Neural progenitor cell (in vitro differentiated cells): ENCODE results near the gene CIRBP. TPM values are rescaled to one million over a fixed set of nuclear protein-coding genes. Genes with fewer than 3 reads are reported as not detected.

Source experiments
- DNase-seq: peaks from one replicate; pipeline ENCODE4 v3.0.0-alpha.2; 2016; ENCODE audit warnings: low spot score
- H2AFZ ChIP-seq: fragments of 200-600 bp; sonication (generic); replicated peaks from 2 replicates; pipeline ENCODE4 v1.6.1; 2016; ENCODE audit warnings: antibody characterized with exemption
- H3F3A ChIP-seq: fragments of 200-600 bp; sonication (generic); 2 replicates; pipeline ENCODE4 v1.6.1; 2016; ENCODE audit warnings: antibody characterized with exemption, low read depth
- H3K27ac ChIP-seq: fragments of 200-600 bp; sonication (generic); 2 replicates; pipeline ENCODE4 v1.5.1; 2016; ENCODE audit warnings: mild to moderate bottlenecking
- H3K27me3 ChIP-seq: fragments of 200-600 bp; sonication (generic); 2 replicates; pipeline ENCODE4 v1.6.1; 2016; ENCODE audit warnings: mild to moderate bottlenecking, moderate library complexity
- H3K36me3 ChIP-seq: fragments of 200-600 bp; sonication (generic); 2 replicates; pipeline ENCODE4 v1.5.1; 2016
- H3K4me1 ChIP-seq: fragments of 200-600 bp; sonication (generic); 2 replicates; pipeline ENCODE4 v1.6.1; 2016; ENCODE audit warnings: mixed run types
- H3K4me2 ChIP-seq: fragments of 200-600 bp; sonication (generic); 2 replicates; pipeline ENCODE4 v1.6.1; 2016
- H3K4me3 ChIP-seq: fragments of 200-600 bp; sonication (generic); 2 replicates; pipeline ENCODE4 v1.5.1; 2016
- H3K79me2 ChIP-seq: fragments of 200-600 bp; sonication (generic); 2 replicates; pipeline ENCODE4 v1.6.1; 2016; ENCODE audit warnings: low read depth
- H3K9ac ChIP-seq: fragments of 200-600 bp; sonication (generic); 2 replicates; pipeline ENCODE4 v1.6.1; 2016
- H3K9me3 ChIP-seq: fragments of 200-600 bp; sonication (generic); 2 replicates; pipeline ENCODE4 v1.5.1; 2016; ENCODE audit warnings: low read depth
- H4K20me1 ChIP-seq: fragments of 200-600 bp; sonication (generic); 2 replicates; pipeline ENCODE4 v1.6.1; 2016; ENCODE audit warnings: low read depth
- H3K27ac Mint-ChIP-seq: 3 replicates; pipeline ENCODE4 v1.8.0; 2021; ENCODE audit warnings: mixed read lengths
- H3K27me3 Mint-ChIP-seq: 2 replicates; pipeline ENCODE4 v1.8.0; 2022; ENCODE audit warnings: low read depth, mild to moderate bottlenecking, inconsistent platforms, moderate library complexity, mixed read lengths; ENCODE audit not compliant: insufficient read depth
- H3K36me3 Mint-ChIP-seq: 3 replicates; pipeline ENCODE4 v1.8.0; 2021; ENCODE audit warnings: mixed read lengths
- H3K4me1 Mint-ChIP-seq: 3 replicates; pipeline ENCODE4 v1.8.0; 2021; ENCODE audit warnings: mixed read lengths
- H3K4me3 Mint-ChIP-seq: 3 replicates; pipeline ENCODE4 v1.8.0; 2021; ENCODE audit warnings: mild to moderate bottlenecking, moderate library complexity, mixed read lengths
- H3K9me3 Mint-ChIP-seq: 3 replicates; pipeline ENCODE4 v1.8.0; 2020; ENCODE audit warnings: mixed read lengths
- EZH2 ChIP-seq: fragments of 200-600 bp; sonication (generic); IDR thresholded peaks from 2 replicates; pipeline ENCODE4 v1.6.1; 2017; ENCODE audit warnings: antibody characterized with exemption, mild to moderate bottlenecking, moderate library complexity
- EZH2phosphoT487 ChIP-seq: fragments of 200-600 bp; sonication (generic); IDR thresholded peaks from 2 replicates; pipeline ENCODE4 v1.6.1; 2017; ENCODE audit warnings: antibody characterized with exemption
- total RNA-seq: library from RNA; depleted of rRNA; stranded (reverse); fragments of >200 nt; gene quantifications from 2 replicates; pipeline ENCODE4 v1.2.3, GENCODE V29; 2015; ENCODE audit warnings: low replicate concordance
- TF ChIP-seq, protein P1 (sequence below): fragments of 200-600 bp; sonication (generic); IDR thresholded peaks from 2 replicates; pipeline ENCODE4 v1.5.1; 2017; ENCODE audit warnings: antibody characterized with exemption, mild to moderate bottlenecking

The CIRBP gene
- total RNA-seq, 1 donor from 2014 or later, result 395 TPM

DNA sequence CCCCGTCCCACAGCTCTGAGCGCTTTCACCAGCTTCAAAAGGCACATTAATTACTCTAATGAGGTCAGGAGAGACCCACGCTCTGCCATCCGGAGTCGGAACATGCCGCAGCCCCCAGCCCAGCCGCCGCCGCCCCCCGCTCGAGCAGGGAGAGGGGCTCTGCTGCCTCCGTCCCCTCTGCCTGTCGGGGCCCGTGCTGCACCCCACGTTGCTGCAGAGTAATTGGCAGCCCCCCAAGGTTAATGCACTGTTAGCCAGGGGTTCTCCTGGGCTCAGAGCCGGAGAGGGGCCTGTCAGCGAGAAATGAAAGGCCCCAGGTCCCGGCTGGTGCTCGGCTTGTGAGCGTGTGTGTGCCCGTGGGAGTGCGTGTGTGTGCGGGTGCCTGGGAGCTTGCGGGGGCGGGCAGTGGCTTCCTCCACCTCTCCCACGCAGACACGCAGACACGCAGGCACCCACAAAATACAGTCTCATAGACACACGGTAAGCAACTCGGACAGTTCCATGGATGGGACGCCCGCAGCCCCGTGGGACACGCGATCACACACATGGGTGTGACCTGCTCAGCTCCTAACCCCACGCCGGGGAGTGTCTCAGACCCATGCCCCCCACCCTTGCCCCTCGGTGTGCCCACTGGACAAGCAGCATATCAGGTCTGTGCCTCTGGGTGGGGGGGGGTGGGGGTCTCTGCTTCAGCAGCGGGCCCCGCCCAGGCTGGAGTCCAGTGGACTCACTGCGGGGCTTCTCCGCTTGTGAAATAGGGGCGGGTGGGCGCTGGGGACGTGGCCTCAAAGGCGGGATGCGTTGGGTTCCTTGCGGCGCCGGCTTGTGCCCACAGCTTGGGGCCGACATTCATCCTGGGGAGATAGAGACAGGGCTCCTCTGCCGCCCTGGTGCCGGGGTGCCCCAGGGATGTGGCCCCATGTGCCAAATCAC lies 11.8 kb downstream of the CIRBP start:
- peaks cover 28% of the 10 kb centered on the region for H3K4me1 Mint-ChIP-seq
- Histone ChIP-seq H3K27me3 (peaks cover 25% of the 10 kb centered on the region), H3K4me2 (no peak overlapping the region), H3K4me1 (peaks cover 8% of the 10 kb centered on the region), H2AFZ (no peak overlapping the region), H3K79me2 (peaks cover 13% of the 10 kb centered on the region), H3F3A (peaks cover 48% of the 10 kb centered on the region), H3K36me3 (no peaks in the 10 kb centered on the region), H3K27ac (no peak overlapping the region), H3K9ac (no peak overlapping the region), H3K4me3 (no peak overlapping the region), H4K20me1 (peaks cover 21% of the 10 kb centered on the region), H3K9me3 (no peaks in the 10 kb centered on the region)
- peaks cover 7% of the 10 kb centered on the region for H3K27me3 Mint-ChIP-seq
- H3K4me3 Mint-ChIP-seq, result peak overlapping the region; percentile 22
- no peaks in the 10 kb centered on the region for H3K9me3 Mint-ChIP-seq
- H3K36me3 Mint-ChIP-seq, result peaks cover 4% of the 10 kb centered on the region
- H3K27ac Mint-ChIP-seq, result no peak overlapping the region
- DNase-seq, result no peak
- TF ChIP-seq EZH2phosphoT487, result no peak
- TF ChIP-seq, protein P1, sequence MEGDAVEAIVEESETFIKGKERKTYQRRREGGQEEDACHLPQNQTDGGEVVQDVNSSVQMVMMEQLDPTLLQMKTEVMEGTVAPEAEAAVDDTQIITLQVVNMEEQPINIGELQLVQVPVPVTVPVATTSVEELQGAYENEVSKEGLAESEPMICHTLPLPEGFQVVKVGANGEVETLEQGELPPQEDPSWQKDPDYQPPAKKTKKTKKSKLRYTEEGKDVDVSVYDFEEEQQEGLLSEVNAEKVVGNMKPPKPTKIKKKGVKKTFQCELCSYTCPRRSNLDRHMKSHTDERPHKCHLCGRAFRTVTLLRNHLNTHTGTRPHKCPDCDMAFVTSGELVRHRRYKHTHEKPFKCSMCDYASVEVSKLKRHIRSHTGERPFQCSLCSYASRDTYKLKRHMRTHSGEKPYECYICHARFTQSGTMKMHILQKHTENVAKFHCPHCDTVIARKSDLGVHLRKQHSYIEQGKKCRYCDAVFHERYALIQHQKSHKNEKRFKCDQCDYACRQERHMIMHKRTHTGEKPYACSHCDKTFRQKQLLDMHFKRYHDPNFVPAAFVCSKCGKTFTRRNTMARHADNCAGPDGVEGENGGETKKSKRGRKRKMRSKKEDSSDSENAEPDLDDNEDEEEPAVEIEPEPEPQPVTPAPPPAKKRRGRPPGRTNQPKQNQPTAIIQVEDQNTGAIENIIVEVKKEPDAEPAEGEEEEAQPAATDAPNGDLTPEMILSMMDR, result no peak
- no peak for TF ChIP-seq EZH2

GRCh38 chr19:1281569-1282287 lies 12.6 kb downstream of the CIRBP start:
- no peaks in the 10 kb centered on the region for H3K9me3 ChIP-seq
- H3K9ac ChIP-seq, result no peak overlapping the region
- H3K4me3 ChIP-seq, result no peak overlapping the region
- no peak overlapping the region for H3K27ac ChIP-seq
- Mint-ChIP-seq H3K4me1 (peaks cover 25% of the 10 kb centered on the region), H3K27ac (peak overlapping the region; percentile 58), H3K36me3 (peaks cover 3% of the 10 kb centered on the region), H3K27me3 (peaks cover 7% of the 10 kb centered on the region), H3K4me3 (no peak overlapping the region), H3K9me3 (no peaks in the 10 kb centered on the region)
- H2AFZ ChIP-seq, result no peak overlapping the region
- H3K4me1 ChIP-seq, result peaks cover 4% of the 10 kb centered on the region
- H3K36me3 ChIP-seq, result no peaks in the 10 kb centered on the region
- H3K4me2 ChIP-seq, result no peak overlapping the region
- peaks cover 25% of the 10 kb centered on the region for H3K27me3 ChIP-seq
- H3K79me2 ChIP-seq, result peaks cover 10% of the 10 kb centered on the region
- H4K20me1 ChIP-seq, result peaks cover 15% of the 10 kb centered on the region
- H3F3A ChIP-seq, result peaks cover 46% of the 10 kb centered on the region
- TF ChIP-seq EZH2 (no peak), EZH2phosphoT487 (no peak)
- TF ChIP-seq, protein P1, result no peak
- no peak for DNase-seq

GRCh38 chr19:1282588-1283206 lies 13.6 kb downstream of the CIRBP start:
- Histone ChIP-seq H3K9me3 (no peaks in the 10 kb centered on the region), H3K27ac (no peak overlapping the region), H4K20me1 (peaks cover 22% of the 10 kb centered on the region), H3K9ac (no peak overlapping the region), H3K4me1 (peaks cover 13% of the 10 kb centered on the region), H3F3A (peaks cover 50% of the 10 kb centered on the region), H3K79me2 (peaks cover 14% of the 10 kb centered on the region), H3K36me3 (no peaks in the 10 kb centered on the region), H3K4me3 (no peak overlapping the region), H3K27me3 (peaks cover 25% of the 10 kb centered on the region), H2AFZ (no peak overlapping the region), H3K4me2 (no peak overlapping the region)
- Mint-ChIP-seq H3K4me1 (peaks cover 22% of the 10 kb centered on the region), H3K27ac (no peak overlapping the region), H3K27me3 (peaks cover 7% of the 10 kb centered on the region), H3K9me3 (no peaks in the 10 kb centered on the region), H3K36me3 (peaks cover 2% of the 10 kb centered on the region), H3K4me3 (no peak overlapping the region)
- TF ChIP-seq EZH2 (no peak), EZH2phosphoT487 (no peak)
- TF ChIP-seq, protein P1, result no peak
- DNase-seq, result no peak
